ENCODE results near the gene TGFBR3L.
A peak's percentile ranks its signal among the peaks of the same experiment; 100 is the strongest.
"Not testable (repeated sequence)": the region's sequence is repeated elsewhere in the genome, so short reads cannot be mapped to it uniquely, and the experiment has no call there.

Gene TGFBR3L

GRCh38 chr19:7879836-7880235 is 34.8 kb upstream of the TGFBR3L start:
- DNase-seq (ENCODE audit: low spot score), result no peak

DNA sequence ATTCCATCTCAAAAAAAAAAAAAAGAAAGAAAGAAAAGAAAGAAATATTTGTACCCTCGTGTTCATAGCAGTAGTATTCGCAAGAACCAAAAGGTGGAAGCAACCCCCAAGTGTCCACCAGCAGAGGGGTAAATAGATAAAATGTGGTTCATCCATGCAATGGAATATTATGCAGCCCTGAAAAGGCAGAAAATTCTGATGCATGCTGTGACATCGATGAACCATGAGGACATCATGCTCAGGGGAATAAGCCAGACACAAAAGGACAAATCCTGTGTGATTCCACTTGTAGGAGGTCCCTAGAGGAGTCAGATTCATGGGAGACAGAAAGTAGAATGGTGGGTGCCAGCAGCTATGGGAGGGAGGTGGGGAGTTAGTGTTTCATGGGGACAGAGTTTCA is 32.7 kb upstream of the TGFBR3L start:
- no peak for DNase-seq (ENCODE audit: low spot score)

DNA sequence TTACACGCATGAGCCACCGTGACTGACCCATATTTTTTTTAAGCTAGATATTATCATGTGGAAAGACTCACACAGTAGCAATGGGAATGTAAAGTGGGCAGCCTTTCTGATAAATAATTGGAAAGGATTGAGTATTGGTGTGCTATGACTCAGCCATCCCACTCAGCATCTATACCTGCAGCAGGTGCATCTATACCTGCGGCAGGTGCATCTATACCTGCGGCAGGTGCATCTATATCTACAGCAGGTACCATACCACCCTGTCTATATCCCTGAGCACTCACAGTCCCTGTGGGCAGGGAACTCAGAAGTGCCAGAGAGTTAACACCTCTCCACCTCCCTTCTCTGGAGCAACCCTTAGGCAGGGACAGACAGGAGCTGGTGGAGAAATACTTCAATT is 31.5 kb upstream of the TGFBR3L start:
- DNase-seq (ENCODE audit: low spot score), result no peak

DNA sequence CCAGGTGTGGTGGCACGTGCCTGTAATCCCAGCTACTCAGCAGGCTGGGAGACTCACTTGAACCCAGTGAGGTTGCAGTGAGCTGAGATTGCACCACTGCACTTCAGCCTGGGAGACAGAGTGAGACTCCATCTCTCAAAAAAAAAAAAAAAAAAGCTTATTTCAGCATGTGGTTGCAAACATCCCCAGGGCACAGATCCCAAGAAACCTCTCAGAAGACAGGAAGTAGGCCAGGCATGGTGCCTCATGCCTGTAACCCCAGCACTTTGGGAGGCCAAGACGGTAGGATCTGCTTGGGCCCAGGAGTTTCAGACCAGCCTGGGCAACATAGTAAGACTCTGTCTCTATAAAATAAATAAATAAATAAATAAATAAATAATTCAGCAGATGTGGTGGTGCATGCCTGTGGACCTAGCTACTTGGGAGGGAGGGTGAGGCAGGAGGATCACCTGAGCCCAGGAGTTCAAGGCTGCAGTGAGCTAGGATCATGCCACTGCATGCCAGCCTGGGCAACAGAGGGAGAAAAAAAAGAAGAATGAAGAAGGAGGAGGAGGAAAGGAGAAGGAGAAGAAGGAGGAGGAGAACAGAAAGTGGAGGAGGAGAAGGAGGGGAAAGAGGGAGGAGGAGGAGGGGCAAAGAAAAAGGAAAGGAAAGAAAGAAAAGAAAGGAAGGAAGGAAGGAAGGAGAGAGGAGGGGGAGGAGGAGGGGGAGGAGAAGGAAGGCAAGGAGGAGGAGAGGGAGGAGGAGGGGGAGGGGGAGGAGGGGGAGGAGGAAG is 30.6 kb upstream of the TGFBR3L start:
- DNase-seq (ENCODE audit: low spot score), result no peak

DNA sequence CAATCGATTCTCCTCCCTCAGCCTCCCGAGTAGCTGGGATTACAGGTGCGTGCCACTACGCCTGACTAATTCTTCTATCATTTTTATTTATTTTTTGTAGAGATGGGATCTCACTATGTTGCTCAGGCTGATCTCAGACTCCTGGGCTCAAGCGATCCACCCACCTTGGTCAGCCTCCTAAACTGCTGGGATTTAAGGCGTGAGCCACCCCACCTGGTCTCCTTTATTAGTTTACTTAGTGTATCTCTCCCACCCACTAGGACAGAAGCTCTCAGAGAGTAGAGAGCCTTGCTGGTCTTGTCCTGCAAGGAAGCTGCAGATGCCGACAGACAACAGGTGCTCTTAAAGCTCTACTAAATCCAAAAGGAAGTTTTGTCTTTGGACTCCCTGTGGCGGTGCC is 28.8 kb upstream of the TGFBR3L start:
- no peak for DNase-seq (ENCODE audit: low spot score)

DNA sequence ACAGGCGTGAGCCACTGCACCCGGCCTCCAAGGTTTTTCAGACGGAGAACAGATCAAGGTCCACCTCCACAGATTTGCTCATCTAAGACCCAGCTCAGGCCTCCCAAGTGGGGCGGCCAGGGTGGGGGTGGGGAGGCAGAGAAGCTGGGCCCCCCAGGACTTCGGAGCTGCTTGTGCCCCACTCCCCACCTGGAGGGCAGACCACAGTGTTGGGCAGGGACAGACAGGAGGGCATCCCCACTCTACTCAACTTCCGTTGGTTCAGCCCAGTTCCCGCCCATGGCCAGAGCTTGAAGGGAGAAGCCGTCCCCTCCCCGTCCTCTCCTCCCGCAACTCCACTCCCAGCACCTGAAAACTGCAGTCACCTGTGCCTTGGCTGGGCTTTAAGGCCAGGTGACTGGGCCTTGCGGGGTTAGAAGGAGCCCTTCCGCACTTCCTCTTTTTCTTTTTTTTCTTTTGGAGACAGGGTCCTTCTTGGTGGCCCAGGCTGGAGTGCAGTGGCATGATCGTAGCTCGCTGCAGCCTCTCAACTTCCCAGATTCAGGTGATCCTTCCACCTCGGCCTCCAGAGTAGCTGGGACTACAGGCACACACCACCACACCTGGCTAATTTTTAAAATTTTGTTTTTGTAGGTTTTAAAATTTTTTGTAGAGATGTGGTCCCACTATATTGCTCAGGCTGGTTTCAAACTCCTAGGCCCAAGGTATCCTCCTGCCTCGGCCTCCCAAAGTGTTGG is 27.1 kb upstream of the TGFBR3L start:
- DNase-seq (ENCODE audit: low spot score), result no peak

GRCh38 chr19:7888145-7888825 is 26.3 kb upstream of the TGFBR3L start, which contains the start of gene LRRC8E:
Gene LRRC8E, plus strand, starts transcription at chr19:7888510. Its CDS starts 7,094 bp downstream, at chr19:7895604.
- no peak for DNase-seq (ENCODE audit: low spot score)

DNA sequence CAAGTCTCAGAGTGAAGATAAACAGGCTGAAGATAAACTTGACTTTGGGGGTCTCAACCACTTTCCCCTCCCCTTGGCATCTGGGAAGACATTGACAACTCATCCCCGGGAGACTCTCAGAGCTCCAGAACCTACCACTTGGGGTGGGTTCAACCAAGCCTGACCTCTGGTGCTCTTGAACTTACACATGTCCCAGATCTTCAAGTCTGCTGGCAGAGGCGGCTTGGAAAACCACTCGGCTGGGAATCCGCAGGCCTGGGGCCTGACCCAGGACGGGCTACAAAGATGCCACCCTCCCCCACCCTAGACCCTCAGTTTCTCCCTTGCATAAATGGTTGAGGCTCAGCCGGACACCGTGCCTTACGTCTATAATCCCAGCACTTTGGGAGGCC is 25.8 kb upstream of the TGFBR3L start:
- no peak for DNase-seq (ENCODE audit: low spot score)

DNA sequence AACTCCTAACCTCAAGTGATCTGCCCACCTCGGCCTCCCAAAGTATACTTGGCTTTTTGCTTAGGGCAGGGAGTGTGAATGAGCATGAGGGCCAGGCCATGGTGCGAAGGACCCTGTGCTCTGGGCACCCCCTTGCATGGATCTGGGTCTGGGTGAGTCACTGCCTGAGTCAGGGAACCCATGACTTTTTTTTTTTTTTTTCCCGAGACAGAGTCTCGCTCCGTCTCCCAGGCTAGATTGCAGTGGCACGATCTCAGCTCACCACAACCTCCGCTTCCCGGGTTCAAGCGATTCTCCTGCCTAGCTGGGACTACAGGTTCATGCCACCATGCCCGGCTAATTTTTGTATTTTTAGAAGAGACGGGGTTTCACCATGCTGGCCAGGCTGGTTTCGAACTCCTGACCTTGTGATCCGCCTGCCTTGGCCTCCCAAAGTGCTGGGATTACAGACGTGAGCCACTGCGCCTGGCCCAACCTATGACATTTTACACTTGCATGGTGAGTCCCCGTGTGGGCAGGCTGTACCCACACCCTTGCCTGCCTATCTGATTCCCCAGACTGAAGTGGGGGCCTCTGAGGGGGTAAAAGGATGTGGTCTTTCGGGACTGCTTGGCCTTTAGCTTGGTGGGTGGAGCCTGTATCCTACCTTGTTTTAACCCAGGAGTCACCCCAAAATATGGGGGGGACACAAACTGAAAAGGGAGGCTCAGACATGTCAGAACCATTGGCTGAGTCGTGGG is 21.1 kb upstream of the TGFBR3L start:
- not testable (repeated sequence) for DNase-seq (ENCODE audit: low spot score)

- no peak for DNase-seq (ENCODE audit: low spot score)
Measured at GRCh38 chr19:7894612-7895309, 19.9 kb upstream of the TGFBR3L start.

- DNase-seq (ENCODE audit: low spot score), result no peak
Measured at GRCh38 chr19:7895565-7895964, 19.1 kb upstream of the TGFBR3L start.

DNA sequence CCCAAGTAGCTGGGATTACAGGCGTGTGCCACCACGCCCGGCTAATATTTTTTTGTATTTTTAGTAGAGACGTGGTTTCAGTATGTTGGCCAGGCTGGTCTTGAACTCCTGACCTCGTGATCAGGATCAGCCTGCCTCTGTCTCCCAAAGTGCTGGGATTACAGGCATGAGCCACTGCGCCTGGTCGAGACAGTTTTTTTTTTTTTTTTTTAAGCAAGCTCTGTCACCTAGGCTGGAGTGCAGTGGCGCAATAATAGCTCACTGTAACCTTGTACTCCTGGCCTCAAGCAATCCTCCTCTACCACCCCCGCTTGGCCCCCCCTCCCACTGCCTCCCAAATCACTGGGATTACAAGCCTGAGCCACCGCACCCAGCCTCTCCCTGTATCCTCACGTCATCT is 17.3 kb upstream of the TGFBR3L start:
- no peak for DNase-seq (ENCODE audit: low spot score)

GRCh38 chr19:7898967-7899366 is 15.7 kb upstream of the TGFBR3L start:
- DNase-seq (ENCODE audit: low spot score), result no peak

DNA sequence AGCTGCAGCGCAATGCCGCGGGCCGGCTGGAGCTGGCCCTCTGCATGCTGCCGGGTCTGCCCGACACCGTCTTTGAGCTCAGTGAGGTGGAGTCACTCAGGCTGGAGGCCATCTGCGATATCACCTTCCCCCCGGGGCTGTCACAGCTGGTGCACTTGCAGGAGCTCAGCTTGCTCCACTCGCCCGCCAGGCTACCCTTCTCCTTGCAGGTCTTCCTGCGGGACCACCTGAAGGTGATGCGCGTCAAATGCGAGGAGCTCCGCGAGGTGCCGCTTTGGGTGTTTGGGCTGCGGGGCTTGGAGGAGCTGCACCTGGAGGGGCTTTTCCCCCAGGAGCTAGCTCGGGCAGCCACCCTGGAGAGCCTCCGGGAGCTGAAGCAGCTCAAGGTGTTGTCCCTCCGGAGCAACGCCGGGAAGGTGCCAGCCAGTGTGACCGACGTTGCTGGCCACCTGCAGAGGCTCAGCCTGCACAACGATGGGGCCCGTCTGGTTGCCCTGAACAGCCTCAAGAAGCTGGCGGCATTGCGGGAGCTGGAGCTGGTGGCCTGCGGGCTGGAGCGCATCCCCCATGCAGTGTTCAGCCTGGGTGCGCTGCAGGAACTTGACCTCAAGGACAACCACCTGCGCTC is 14.8 kb upstream of the TGFBR3L start:
- no peak for DNase-seq (ENCODE audit: low spot score)

DNA sequence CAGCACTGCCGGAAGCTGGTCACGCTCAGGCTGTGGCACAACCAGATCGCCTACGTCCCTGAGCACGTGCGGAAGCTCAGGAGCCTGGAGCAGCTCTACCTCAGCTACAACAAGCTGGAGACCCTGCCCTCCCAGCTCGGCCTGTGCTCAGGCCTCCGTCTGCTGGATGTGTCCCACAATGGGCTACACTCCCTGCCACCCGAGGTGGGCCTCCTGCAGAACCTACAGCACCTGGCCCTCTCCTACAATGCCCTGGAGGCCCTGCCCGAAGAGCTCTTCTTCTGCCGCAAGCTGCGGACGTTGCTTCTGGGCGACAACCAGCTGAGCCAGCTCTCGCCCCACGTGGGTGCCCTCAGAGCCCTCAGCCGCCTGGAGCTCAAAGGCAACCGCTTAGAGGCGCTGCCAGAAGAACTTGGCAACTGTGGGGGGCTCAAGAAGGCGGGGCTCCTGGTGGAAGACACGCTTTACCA is 14.2 kb upstream of the TGFBR3L start:
- DNase-seq (ENCODE audit: low spot score), result no peak

DNA sequence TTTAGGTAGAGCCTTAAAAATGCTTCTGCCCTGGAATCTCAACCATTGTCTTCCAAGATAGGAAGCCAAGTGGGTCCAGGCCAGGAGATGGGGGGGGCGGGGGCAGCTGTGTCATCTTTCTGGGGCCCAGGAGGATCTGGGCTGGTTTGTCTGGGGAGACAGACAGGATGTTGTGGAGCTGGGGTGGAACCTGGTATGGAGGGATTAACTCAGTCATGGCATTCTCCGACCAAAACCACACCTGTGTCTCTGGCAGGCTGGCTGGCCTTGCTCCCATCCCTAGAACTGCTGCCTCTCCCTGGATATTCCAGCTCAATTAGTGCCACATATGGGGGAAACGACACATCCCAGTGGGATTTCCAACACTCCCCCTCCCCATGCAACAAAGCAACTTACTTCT is 13.7 kb upstream of the TGFBR3L start:
- DNase-seq (ENCODE audit: low spot score), result no peak

DNA sequence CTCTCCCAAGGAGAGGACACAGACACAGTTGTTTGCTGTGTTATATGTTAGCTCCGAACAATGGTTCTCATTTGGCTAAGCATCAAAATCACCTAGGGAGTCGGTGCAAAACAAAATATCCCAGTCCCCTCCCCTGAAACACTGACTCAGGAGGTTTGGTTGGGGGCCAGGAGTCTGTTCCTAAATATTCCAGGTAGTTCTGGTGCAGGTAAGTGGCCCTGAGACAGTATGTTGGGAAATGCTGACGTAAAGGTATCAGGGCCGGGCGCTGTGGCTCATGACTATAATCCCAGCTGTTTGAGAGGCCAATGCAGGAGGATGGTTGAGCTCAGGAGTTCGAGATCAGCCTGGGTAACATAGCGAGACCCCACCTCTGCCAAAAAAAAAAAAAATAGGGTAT is 13.3 kb upstream of the TGFBR3L start:
- no peak for DNase-seq (ENCODE audit: low spot score)

- DNase-seq (ENCODE audit: low spot score), result no peak
Measured at GRCh38 chr19:7902796-7903243, 11.8 kb upstream of the TGFBR3L start.

GRCh38 chr19:7903244-7904073 is 11.2 kb upstream of the TGFBR3L start, which contains the start of gene MAP2K7:
Gene MAP2K7, plus strand, starts transcription at chr19:7903877. Its CDS starts 68 bp downstream, at chr19:7903945.
- peak; percentile 99 for DNase-seq (ENCODE audit: low spot score)
